RWPE2 (cell line): ENCODE results near the gene PPARA.

Experiments
- ATAC-seq: fragments of 200-7000 bp; cut with Tn5 transposase; 3 replicates; pipeline ENCODE4 v1.9.1; 2021; ENCODE audit warnings: low read depth
- DNase-seq: peaks from one replicate; pipeline ENCODE4 v3.0.0-alpha.2; 2020; ENCODE audit warnings: low spot score
- H3K27ac ChIP-seq: fragments of 450-650 bp; 2 replicates; pipeline ENCODE4 v1.5.1; 2017; ENCODE audit warnings: mild to moderate bottlenecking; ENCODE audit not compliant: poor library complexity, severe bottlenecking
- H3K27me3 ChIP-seq: fragments of 250-450 bp; sonication (Bioruptor Pico); 2 replicates; pipeline ENCODE4 v1.5.1; 2021; ENCODE audit warnings: mild to moderate bottlenecking, moderate library complexity; ENCODE audit not compliant: insufficient read depth, poor library complexity, severe bottlenecking
- H3K36me3 ChIP-seq: fragments of 250-450 bp; sonication (Bioruptor Pico); 2 replicates; pipeline ENCODE4 v1.5.1; 2020; ENCODE audit warnings: low read depth, mild to moderate bottlenecking, moderate library complexity
- H3K4me1 ChIP-seq: fragments of 250-450 bp; sonication (Bioruptor Pico); 2 replicates; pipeline ENCODE4 v1.5.1; 2021; ENCODE audit warnings: mild to moderate bottlenecking, moderate library complexity; ENCODE audit not compliant: insufficient read depth, poor library complexity, severe bottlenecking
- H3K4me3 ChIP-seq: fragments of 250-450 bp; sonication (Bioruptor Pico); 2 replicates; pipeline ENCODE4 v1.5.1; 2021; ENCODE audit warnings: mild to moderate bottlenecking, moderate library complexity; ENCODE audit not compliant: severe bottlenecking
- H3K9me3 ChIP-seq: fragments of 250-450 bp; sonication (Bioruptor Pico); 2 replicates; pipeline ENCODE4 v1.5.1; 2021; ENCODE audit warnings: mild to moderate bottlenecking, moderate library complexity; ENCODE audit not compliant: severe bottlenecking
- TF ChIP-seq, protein P1 (sequence below): fragments of 450-650 bp; IDR thresholded peaks from one replicate; pipeline ENCODE4 v1.5.1; 2017; ENCODE audit warnings: mild to moderate bottlenecking, moderate library complexity; ENCODE audit not compliant: poor library complexity, severe bottlenecking

Gene PPARA

DNA sequence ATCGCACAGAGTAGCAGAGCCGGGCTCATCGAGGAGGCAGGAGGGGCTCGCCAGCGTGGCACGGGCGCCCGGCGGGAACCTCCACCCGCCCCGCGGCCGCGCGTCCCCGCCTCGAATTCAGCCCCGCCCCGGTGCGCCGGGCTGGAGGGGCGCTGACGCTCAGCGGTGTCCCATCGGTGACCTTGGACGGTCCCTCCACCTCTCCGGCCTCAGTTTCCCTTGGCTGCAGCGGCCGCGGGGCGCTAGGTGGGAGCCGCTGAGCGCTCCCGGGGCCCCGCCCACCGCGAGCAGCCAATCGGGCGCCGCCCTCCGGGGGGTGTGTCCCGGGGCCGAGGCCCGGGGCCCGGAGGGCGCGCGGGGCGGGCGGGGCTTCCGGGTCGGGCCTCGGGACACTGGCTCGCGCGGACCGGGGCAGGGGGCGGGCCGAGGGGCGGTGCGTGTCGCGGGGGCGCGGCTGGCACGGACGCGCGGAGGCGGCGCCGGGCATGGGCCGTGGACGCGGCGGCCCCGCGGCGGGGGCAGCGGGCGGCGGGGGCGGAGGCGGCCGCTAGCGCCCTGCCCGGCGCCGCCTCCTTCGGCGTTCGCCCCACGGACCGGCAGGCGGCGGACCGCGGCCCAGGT is at the start of gene PPARA:
TSS of gene PPARA (plus strand) at position 493 of the 621 bp plus-strand sequence. CDS start 47,858 bp downstream, outside the sequence.
- H3K36me3 ChIP-seq: peaks cover 15% of the 10 kb centered on the region; the same call in 1 of the 2 replicates
- ATAC-seq: peak; percentile 66
- peaks cover 7% of the 10 kb centered on the region for H3K4me1 ChIP-seq
- H3K4me3 ChIP-seq: peak within 1 kb of the TSS; percentile 64
- DNase-seq: no peak
- TF ChIP-seq, protein P1, sequence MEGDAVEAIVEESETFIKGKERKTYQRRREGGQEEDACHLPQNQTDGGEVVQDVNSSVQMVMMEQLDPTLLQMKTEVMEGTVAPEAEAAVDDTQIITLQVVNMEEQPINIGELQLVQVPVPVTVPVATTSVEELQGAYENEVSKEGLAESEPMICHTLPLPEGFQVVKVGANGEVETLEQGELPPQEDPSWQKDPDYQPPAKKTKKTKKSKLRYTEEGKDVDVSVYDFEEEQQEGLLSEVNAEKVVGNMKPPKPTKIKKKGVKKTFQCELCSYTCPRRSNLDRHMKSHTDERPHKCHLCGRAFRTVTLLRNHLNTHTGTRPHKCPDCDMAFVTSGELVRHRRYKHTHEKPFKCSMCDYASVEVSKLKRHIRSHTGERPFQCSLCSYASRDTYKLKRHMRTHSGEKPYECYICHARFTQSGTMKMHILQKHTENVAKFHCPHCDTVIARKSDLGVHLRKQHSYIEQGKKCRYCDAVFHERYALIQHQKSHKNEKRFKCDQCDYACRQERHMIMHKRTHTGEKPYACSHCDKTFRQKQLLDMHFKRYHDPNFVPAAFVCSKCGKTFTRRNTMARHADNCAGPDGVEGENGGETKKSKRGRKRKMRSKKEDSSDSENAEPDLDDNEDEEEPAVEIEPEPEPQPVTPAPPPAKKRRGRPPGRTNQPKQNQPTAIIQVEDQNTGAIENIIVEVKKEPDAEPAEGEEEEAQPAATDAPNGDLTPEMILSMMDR: no peak
- no peaks in the 10 kb centered on the region for H3K27me3 ChIP-seq
- no peaks in the 10 kb centered on the region for H3K9me3 ChIP-seq
- no peak within 1 kb of the TSS for H3K27ac ChIP-seq

DNA sequence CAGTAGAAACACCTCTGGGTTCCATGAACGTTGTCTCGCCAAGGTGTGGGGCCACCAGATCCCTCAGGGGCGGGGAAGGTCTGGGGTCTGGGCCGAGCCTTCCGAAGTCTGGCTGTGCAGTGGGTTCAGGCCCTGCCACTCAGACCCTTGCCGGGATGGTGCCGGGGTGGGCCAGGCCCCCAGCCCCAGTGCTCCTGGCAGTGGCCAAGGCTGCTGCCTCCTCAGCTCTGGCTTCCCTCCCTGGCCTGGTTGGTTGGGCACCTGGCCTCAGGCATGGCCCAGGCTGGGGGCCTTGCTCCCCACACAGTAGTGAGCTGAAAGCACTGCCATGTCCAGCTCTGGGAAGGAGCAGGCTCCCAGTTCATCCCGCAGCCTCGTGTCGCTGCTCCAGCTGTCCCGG is 48.2 kb upstream of the PPARA start:
- no peak overlapping the region for H3K4me3 ChIP-seq
- H3K27ac ChIP-seq: peak overlapping the region; percentile 92
- H3K4me1 ChIP-seq: peaks cover 50% of the 10 kb centered on the region
- TF ChIP-seq, protein P1: no peak
- no peaks in the 10 kb centered on the region for H3K9me3 ChIP-seq
- DNase-seq (no peak), ATAC-seq (no peak)
- no peaks in the 10 kb centered on the region for H3K27me3 ChIP-seq
- peaks cover 93% of the 10 kb centered on the region for H3K36me3 ChIP-seq

DNA sequence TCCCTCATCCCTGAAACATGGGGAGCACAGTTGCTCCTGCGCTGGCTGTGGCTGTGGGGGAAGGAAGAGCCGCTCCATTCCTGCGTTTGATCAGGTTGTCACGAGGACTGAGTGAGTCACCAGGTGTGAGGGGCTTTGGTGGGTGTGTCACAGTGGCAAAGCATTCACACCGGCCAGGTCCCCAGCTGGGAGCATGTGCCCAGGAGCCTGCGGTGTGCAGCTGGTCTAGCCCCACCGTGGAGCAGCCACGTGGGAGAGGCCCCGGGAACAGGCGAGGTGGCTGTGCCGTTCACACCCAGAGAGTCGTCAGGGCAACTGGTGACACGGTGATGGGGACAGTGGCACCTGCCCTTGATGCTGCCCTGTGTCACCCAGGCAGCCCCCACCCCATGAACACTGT is 47.6 kb upstream of the PPARA start:
- DNase-seq (no peak), ATAC-seq (no peak)
- no peak overlapping the region for H3K4me3 ChIP-seq
- H3K27me3 ChIP-seq: no peaks in the 10 kb centered on the region
- peaks cover 93% of the 10 kb centered on the region for H3K36me3 ChIP-seq
- H3K4me1 ChIP-seq: peaks cover 53% of the 10 kb centered on the region
- no peaks in the 10 kb centered on the region for H3K9me3 ChIP-seq
- H3K27ac ChIP-seq: peak overlapping the region; percentile 92
- TF ChIP-seq, protein P1: no peak

DNA sequence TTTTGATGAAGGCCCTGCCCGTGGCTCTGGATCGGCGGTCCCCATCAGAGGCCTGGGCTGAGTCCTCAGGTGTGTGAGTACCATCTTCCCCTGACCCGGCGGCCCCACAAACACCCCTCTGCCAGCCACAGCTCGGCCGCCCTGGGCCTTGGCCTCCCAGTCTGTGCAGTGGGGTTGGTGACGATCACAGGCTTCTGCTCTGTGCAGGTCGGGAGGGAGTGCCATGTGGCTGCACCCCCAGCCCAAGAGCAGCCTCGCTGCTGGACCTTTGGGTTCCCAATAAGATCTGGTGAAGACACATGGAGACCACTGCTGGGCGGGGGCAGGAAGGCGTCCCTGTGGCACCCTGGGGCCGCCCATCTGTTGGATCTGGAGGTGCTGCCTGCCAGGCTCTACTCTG is 47.1 kb upstream of the PPARA start:
- TF ChIP-seq, protein P1: no peak

DNA sequence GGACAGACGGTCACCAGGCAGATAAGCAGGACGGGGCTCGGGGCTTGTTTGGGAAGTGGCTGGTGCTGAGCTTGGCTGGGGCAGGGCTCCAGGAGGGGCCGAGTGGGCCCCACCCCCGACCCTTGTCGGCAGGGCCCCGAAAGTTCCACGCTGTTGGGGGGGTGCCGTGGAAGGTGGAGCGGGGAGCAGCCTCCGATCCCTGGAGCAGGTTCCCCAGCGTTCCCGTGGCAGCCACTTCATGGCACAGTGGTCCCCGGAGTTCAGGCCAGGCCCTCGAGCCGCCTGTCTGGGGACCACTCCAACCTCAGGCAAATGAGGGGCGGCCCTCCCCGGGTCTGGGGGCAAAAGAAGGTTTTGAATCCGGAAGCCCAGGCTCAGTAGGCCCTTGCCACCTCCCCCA is 46.7 kb upstream of the PPARA start:
- Histone ChIP-seq H3K36me3 (peaks cover 93% of the 10 kb centered on the region), H3K27me3 (no peaks in the 10 kb centered on the region), H3K4me1 (peaks cover 51% of the 10 kb centered on the region), H3K27ac (peak overlapping the region; percentile 92), H3K9me3 (no peaks in the 10 kb centered on the region), H3K4me3 (no peak overlapping the region)
- DNase-seq (no peak), ATAC-seq (no peak)
- TF ChIP-seq, protein P1: no peak

More for the DNA sequence above, 47.1 kb upstream of the PPARA start:
- Histone ChIP-seq H3K4me3 (no peak overlapping the region), H3K27me3 (no peaks in the 10 kb centered on the region), H3K4me1 (peaks cover 53% of the 10 kb centered on the region), H3K9me3 (no peaks in the 10 kb centered on the region), H3K27ac (peak overlapping the region; percentile 92), H3K36me3 (peaks cover 93% of the 10 kb centered on the region)
- DNase-seq: no peak
- no peak for ATAC-seq
